Hepatocyte (in vitro differentiated cells): ENCODE results near the gene NENF.

ENCODE experiments used
- EZH2 ChIP-seq: fragments of 200-600 bp; sonication (generic); IDR thresholded peaks from 2 replicates; pipeline ENCODE4 v1.6.1; 2016; ENCODE audit warnings: antibody characterized with exemption, mild to moderate bottlenecking, borderline replicate concordance
- TF ChIP-seq, protein P1 (sequence below): fragments of 200-600 bp; sonication (generic); IDR thresholded peaks from 2 replicates; pipeline ENCODE4 v1.5.1; 2016; ENCODE audit warnings: antibody characterized with exemption, mild to moderate bottlenecking; ENCODE audit not compliant: poor library complexity

DNA sequence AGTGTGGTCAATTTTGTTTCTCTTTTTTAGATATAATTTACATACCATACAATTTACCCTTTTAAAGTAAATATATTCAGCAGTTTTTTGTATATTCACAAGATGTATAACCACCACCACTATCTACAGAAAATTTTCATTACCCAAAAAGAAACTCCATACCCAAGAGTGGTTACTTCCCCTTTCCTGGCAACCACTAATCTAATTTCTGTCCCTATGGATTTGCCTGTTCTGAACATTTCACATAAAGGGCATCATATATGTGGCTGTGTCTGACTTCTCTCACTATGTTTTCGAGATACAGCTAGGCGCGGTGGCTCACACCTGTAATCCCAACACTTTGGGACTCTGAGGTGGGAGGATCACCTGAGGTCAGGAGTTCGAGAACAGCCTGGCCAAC, 31.7 kb upstream of the NENF start:
- TF ChIP-seq, protein P1, sequence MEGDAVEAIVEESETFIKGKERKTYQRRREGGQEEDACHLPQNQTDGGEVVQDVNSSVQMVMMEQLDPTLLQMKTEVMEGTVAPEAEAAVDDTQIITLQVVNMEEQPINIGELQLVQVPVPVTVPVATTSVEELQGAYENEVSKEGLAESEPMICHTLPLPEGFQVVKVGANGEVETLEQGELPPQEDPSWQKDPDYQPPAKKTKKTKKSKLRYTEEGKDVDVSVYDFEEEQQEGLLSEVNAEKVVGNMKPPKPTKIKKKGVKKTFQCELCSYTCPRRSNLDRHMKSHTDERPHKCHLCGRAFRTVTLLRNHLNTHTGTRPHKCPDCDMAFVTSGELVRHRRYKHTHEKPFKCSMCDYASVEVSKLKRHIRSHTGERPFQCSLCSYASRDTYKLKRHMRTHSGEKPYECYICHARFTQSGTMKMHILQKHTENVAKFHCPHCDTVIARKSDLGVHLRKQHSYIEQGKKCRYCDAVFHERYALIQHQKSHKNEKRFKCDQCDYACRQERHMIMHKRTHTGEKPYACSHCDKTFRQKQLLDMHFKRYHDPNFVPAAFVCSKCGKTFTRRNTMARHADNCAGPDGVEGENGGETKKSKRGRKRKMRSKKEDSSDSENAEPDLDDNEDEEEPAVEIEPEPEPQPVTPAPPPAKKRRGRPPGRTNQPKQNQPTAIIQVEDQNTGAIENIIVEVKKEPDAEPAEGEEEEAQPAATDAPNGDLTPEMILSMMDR, result no peak
- no peak for TF ChIP-seq EZH2
